Thyroid gland (tissue), 4 donors: ENCODE results near the gene FAH. TPM values are rescaled to one million over a fixed set of nuclear protein-coding genes. Genes with fewer than 3 reads are reported as not detected.

Source experiments
- DNase-seq, 2 donors: peaks; one replicate each; pipeline ENCODE4 v3.0.0-alpha.2; 2019
- H3K27ac ChIP-seq, 3 donors: fragments of 200-600 bp; sonication (generic); 1 replicate in 2 of 3; 2 replicates in 1 of 3; pipeline ENCODE4 v1.5.1; 2016 to 2019; ENCODE audit warnings: mild to moderate bottlenecking in 1 of 3, moderate library complexity in 1 of 3
- H3K27me3 ChIP-seq: fragments of 200-600 bp; sonication (generic); one replicate; pipeline ENCODE4 v1.5.1; 2019
- H3K36me3 ChIP-seq, 2 donors: fragments of 200-600 bp; sonication (generic); one replicate each; pipeline ENCODE4 v1.5.1; 2016 to 2019
- H3K4me1 ChIP-seq, 2 donors: fragments of 200-600 bp; sonication (generic); one replicate each; pipeline ENCODE4 v1.5.1; 2017 to 2019
- H3K4me3 ChIP-seq, 3 donors: fragments of 200-600 bp; sonication (generic); replicated peaks in 1 of 3; 1 replicate in 2 of 3; 2 replicates in 1 of 3; pipeline ENCODE4 v1.5.1; 2016; ENCODE audit warnings: mild to moderate bottlenecking in 1 of 3
- H3K9me3 ChIP-seq: fragments of 200-600 bp; sonication (generic); one replicate; pipeline ENCODE4 v1.5.1; 2017
- POLR2A ChIP-seq, 2 donors: fragments of 450-650 bp; IDR thresholded peaks; one replicate each; pipeline ENCODE4 v1.6.1; 2017; ENCODE audit warnings: antibody characterized with exemption in 2 of 2, mild to moderate bottlenecking in 2 of 2, moderate library complexity in 1 of 2
- WGBS, 2 donors: methylation state at CpG; one replicate each; pipeline ENCODE4 v1.1.5; 2017; 5-methylcytosine and 5-hydroxymethylcytosine counted together
- intact Hi-C: fragments of 100-400 bp; cut with DNase I; formaldehyde crosslinking; loops from one replicate; pipeline ENCODE4 v1.15.1; 2023
- total RNA-seq, 4 donors: library from RNA; depleted of rRNA; stranded (reverse); fragments of >200 nt; gene quantifications; one replicate each; pipeline ENCODE4 v1.2.3, GENCODE V29; 2016
- TF ChIP-seq, protein P1 (sequence below), 6 experiments: fragments of 200-600 bp in 3 of 6; fragments of 450-650 bp in 3 of 6; sonication (generic) in 3 of 6; IDR thresholded peaks; one replicate each; pipeline ENCODE4 v1.5.1; 2016 to 2019; ENCODE audit warnings: antibody characterized with exemption in 6 of 6, mild to moderate bottlenecking in 2 of 6, inconsistent platforms in 1 of 6, moderate library complexity in 1 of 6

FAH gene
- total RNA-seq, 4 donors from 2014 or later, result 14.0 to 30.2 (median 21.2) TPM

DNA sequence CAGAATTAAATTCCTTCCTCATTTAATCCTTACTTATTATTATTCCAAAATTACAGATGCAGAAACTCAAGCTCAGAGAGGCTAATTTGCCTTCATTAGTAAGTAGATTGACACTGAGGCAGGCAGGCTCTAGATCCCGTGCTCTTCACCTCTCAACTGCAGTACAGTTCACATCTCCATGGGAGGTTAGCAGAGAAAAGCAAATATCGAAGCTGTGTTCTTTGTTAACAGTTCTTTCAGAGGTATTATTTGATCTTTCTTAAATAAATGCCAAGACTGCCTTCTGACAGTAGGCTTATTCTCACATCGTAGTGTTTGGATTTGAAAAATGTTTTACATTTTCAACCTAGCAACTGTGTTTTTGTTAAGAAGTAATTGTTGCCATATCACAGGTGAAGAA, 15.9 kb upstream of the FAH start:
- intact Hi-C loops, result no loop called here
- TF ChIP-seq POLR2A (IDR thresholded peaks at IDR 0.05), result no peak
- TF ChIP-seq, protein P1, sequence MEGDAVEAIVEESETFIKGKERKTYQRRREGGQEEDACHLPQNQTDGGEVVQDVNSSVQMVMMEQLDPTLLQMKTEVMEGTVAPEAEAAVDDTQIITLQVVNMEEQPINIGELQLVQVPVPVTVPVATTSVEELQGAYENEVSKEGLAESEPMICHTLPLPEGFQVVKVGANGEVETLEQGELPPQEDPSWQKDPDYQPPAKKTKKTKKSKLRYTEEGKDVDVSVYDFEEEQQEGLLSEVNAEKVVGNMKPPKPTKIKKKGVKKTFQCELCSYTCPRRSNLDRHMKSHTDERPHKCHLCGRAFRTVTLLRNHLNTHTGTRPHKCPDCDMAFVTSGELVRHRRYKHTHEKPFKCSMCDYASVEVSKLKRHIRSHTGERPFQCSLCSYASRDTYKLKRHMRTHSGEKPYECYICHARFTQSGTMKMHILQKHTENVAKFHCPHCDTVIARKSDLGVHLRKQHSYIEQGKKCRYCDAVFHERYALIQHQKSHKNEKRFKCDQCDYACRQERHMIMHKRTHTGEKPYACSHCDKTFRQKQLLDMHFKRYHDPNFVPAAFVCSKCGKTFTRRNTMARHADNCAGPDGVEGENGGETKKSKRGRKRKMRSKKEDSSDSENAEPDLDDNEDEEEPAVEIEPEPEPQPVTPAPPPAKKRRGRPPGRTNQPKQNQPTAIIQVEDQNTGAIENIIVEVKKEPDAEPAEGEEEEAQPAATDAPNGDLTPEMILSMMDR (IDR thresholded peaks at IDR 0.05), result no peak
- WGBS, 2 donors, result 82 to 90% methylated on average over 3 of the region's 3 CpGs

DNA sequence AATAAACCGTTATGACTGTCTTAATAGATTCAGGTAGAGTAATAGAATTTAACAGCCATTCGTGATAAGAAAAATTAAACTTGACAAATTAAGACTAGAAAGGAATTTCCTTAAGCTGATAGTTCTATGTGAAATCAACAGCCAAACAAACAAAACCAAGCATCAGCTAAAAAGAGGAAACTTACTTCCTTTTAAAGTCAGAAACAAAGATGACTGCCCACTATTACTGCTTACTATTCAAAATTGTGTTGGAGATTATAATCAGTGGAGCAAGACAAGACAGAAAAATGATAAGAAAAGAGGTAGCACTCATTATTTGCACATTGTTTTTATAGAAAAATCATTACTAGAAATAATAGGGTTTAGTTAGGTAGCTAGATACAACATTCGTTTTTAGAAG, 13.8 kb upstream of the FAH start:
- WGBS, 2 donors, result 92 to 93% methylated on average over 3 of the region's 3 CpGs
- Histone ChIP-seq H3K27ac (no peak overlapping the region), H3K4me1 (no peaks in the 10 kb centered on the region), H3K36me3 (peaks cover 0 to 10% of the 10 kb centered on the region in 2 donors), H3K9me3 (no peaks in the 10 kb centered on the region), H3K27me3 (no peaks in the 10 kb centered on the region), H3K4me3 (no peak overlapping the region)
- no peak for TF ChIP-seq POLR2A (IDR thresholded peaks at IDR 0.05)
- TF ChIP-seq, protein P1 (IDR thresholded peaks at IDR 0.05), result no peak
- intact Hi-C loops, result no loop called here
- no peak for DNase-seq

More for the DNA sequence above, 15.9 kb upstream of the FAH start:
- no peak for DNase-seq
- Histone ChIP-seq H3K27ac (no peak overlapping the region), H3K4me1 (no peaks in the 10 kb centered on the region), H3K4me3 (no peak overlapping the region), H3K27me3 (no peaks in the 10 kb centered on the region), H3K9me3 (no peaks in the 10 kb centered on the region), H3K36me3 (peaks cover 0 to 10% of the 10 kb centered on the region in 2 donors)

DNA sequence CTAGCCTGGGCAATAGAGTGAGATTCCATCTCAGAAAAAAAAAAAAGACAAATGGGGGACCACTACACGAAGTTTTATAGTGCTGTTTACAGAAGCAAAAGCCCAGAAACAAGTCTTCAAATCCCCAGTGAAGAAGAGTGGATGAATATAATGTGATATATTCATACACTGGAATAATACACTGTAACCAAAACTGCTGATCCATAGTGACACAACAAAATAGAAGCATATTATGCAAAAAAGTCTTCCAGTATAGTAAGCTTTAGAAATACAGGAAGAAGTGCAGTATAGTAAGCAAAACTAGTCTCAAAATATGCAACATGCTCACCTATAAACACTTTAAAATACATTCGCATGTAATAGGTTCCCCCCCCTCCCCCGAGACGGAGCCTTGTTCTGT, 11.9 kb upstream of the FAH start:
- WGBS, 2 donors, result 86 to 94% methylated on average over 4 of the region's 4 CpGs
- Histone ChIP-seq H3K36me3 (no peaks in the 10 kb centered on the region), H3K4me1 (no peaks in the 10 kb centered on the region), H3K4me3 (no peak overlapping the region), H3K27ac (no peak overlapping the region), H3K9me3 (no peaks in the 10 kb centered on the region), H3K27me3 (no peaks in the 10 kb centered on the region)
- DNase-seq, result no peak
- intact Hi-C loops, result no loop called here
- no peak for TF ChIP-seq POLR2A (IDR thresholded peaks at IDR 0.05)
- TF ChIP-seq, protein P1 (IDR thresholded peaks at IDR 0.05), result no peak

DNA sequence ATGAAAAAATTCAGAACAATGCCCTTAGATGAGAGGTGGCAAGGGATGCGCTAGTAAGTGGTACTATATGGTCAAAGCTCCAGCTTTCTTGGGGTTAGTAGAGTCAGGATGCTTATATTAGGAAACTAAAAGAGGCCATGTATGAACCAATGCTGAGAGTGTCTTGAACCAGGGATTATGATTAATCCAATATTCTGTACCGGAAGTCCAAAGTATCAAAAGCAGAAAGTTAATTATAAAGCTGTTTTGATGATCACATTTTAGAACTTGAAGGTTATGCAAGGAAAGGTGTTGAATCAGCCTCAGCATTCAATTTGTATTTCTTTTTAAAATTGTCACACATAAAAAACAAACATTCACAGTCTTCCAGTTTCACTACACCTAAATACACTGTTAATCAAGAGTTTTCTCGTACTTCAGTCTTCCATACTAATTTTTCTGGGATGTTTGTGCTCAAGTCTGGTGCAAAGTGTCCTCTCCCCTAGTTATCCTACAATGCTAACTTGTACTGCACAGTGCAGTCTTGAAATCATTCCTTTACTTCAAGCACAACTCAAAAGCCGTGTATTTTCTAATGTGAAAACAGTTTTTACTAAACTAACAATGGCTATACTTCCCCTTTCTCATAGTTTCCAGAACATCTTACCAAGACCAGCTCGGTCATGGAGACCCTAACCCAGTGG, 10.7 kb upstream of the FAH start:
- no peaks in the 10 kb centered on the region for H3K27me3 ChIP-seq
- no peaks in the 10 kb centered on the region for H3K36me3 ChIP-seq
- WGBS, 2 donors, result 92 to 93% methylated on average over 5 of the region's 5 CpGs
- intact Hi-C loops, result no loop called here
- H3K4me3 ChIP-seq, result no peak overlapping the region
- no peaks in the 10 kb centered on the region for H3K4me1 ChIP-seq
- no peaks in the 10 kb centered on the region for H3K9me3 ChIP-seq
- no peak for TF ChIP-seq POLR2A (IDR thresholded peaks at IDR 0.05)
- TF ChIP-seq, protein P1 (IDR thresholded peaks at IDR 0.05), result no peak
- DNase-seq, result no peak
- no peak overlapping the region for H3K27ac ChIP-seq

GRCh38 chr15:80142646-80143045, 10.2 kb upstream of the FAH start:
- Histone ChIP-seq H3K9me3 (no peaks in the 10 kb centered on the region), H3K4me3 (no peak overlapping the region), H3K4me1 (no peaks in the 10 kb centered on the region), H3K27me3 (no peaks in the 10 kb centered on the region), H3K36me3 (no peaks in the 10 kb centered on the region), H3K27ac (no peak overlapping the region)
- intact Hi-C loops, result no loop called here
- TF ChIP-seq POLR2A (IDR thresholded peaks at IDR 0.05), result no peak
- TF ChIP-seq, protein P1 (IDR thresholded peaks at IDR 0.05), result no peak
- DNase-seq, result no peak
- WGBS, 2 donors, result 88 to 96% methylated on average over 5 of the region's 5 CpGs
